ENCODE measurements around the gene CAMK4. TPM values are rescaled to one million over a fixed set of nuclear protein-coding genes. Genes with fewer than 3 reads are reported as not detected.

Gene CAMK4
- total RNA-seq, 4 donors from 2014 or later, result 0.26 to 33.9 (median 2.0) TPM

GRCh38 chr5:111225926-111226325 lies 1.7 kb downstream of the CAMK4 start:
- H3K4me3 ChIP-seq, result no peak overlapping the region
- H3K27me3 ChIP-seq, result no peaks in the 10 kb centered on the region
- no peaks in the 10 kb centered on the region for H3K4me1 ChIP-seq
- no peak for DNase-seq
- TF ChIP-seq, protein P1, sequence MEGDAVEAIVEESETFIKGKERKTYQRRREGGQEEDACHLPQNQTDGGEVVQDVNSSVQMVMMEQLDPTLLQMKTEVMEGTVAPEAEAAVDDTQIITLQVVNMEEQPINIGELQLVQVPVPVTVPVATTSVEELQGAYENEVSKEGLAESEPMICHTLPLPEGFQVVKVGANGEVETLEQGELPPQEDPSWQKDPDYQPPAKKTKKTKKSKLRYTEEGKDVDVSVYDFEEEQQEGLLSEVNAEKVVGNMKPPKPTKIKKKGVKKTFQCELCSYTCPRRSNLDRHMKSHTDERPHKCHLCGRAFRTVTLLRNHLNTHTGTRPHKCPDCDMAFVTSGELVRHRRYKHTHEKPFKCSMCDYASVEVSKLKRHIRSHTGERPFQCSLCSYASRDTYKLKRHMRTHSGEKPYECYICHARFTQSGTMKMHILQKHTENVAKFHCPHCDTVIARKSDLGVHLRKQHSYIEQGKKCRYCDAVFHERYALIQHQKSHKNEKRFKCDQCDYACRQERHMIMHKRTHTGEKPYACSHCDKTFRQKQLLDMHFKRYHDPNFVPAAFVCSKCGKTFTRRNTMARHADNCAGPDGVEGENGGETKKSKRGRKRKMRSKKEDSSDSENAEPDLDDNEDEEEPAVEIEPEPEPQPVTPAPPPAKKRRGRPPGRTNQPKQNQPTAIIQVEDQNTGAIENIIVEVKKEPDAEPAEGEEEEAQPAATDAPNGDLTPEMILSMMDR (IDR thresholded peaks at IDR 0.05), result no peak
- no peak for TF ChIP-seq POLR2A (IDR thresholded peaks at IDR 0.05)
- no peaks in the 10 kb centered on the region for H3K36me3 ChIP-seq
- no peak overlapping the region for H3K27ac ChIP-seq
- intact Hi-C loops (cut with DNase I; ENCODE audit: low total_unique reads), result no loop called here
- H3K9me3 ChIP-seq, result no peaks in the 10 kb centered on the region

DNA sequence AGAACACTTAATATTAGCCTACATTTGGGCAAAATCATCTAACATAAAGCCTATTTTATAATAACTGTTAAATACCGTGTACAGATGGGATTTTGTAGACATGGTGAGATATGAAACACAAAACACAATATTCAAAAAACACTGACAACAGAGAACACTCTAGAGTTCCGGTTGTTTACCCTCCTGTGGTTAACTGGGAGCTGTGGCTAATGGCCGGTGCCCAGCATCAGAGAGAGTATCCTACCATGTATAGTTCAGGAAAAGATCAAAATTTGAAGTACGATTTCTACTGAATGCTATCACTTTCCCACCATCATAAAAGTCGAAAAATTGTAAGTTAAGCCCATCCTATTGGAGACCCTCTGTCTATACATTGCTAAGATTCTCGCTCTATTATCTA lies 2.4 kb downstream of the CAMK4 start:
- Histone ChIP-seq H3K27me3 (no peaks in the 10 kb centered on the region), H3K36me3 (no peaks in the 10 kb centered on the region), H3K4me1 (no peaks in the 10 kb centered on the region), H3K27ac (no peak overlapping the region), H3K9me3 (no peaks in the 10 kb centered on the region), H3K4me3 (no peak overlapping the region)
- intact Hi-C loops (cut with DNase I; ENCODE audit: low total_unique reads), result no loop called here
- no peak for TF ChIP-seq POLR2A (IDR thresholded peaks at IDR 0.05)
- TF ChIP-seq, protein P1 (IDR thresholded peaks at IDR 0.05), result no peak
- no peak for DNase-seq

DNA sequence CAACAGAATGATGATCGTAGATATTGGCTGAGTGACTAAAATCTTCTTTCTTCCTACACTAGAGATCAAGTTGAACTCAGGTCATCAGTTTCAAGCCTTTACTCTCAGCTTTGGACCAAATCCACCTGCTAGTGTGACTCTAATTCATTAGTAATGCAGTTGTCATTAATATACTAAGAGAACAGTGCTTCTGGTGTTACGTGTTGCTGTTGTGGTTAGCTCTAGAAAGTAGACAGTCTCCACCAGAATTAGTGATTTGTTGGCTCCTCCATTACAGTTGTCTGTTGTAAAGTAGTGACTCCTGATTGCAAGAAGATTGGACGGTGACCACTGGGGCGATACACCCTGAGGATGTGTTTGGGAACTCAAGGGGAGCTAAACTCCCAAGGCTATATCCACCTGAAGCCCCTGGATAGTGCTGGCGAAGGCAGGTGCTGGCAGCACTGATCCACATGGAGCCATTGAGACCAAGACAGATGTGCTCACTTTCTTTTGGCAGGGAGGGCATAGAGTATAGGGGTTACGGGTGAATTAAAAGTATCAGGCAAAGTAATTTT lies 3.1 kb downstream of the CAMK4 start:
- no peak overlapping the region for H3K27ac ChIP-seq
- H3K36me3 ChIP-seq, result no peaks in the 10 kb centered on the region
- intact Hi-C loops (cut with DNase I; ENCODE audit: low total_unique reads), result no loop called here
- TF ChIP-seq, protein P1 (IDR thresholded peaks at IDR 0.05), result no peak
- no peak for TF ChIP-seq POLR2A (IDR thresholded peaks at IDR 0.05)
- H3K4me3 ChIP-seq, result no peak overlapping the region
- no peak for DNase-seq
- no peaks in the 10 kb centered on the region for H3K9me3 ChIP-seq
- H3K27me3 ChIP-seq, result no peaks in the 10 kb centered on the region
- H3K4me1 ChIP-seq, result no peaks in the 10 kb centered on the region

- H3K36me3 ChIP-seq, result no peaks in the 10 kb centered on the region
- H3K27me3 ChIP-seq, result no peaks in the 10 kb centered on the region
- no peak for DNase-seq
- H3K9me3 ChIP-seq, result no peaks in the 10 kb centered on the region
- no peak overlapping the region for H3K27ac ChIP-seq
- TF ChIP-seq, protein P1 (IDR thresholded peaks at IDR 0.05), result no peak
- no peak for TF ChIP-seq POLR2A (IDR thresholded peaks at IDR 0.05)
- H3K4me1 ChIP-seq, result no peaks in the 10 kb centered on the region
- intact Hi-C loops (cut with DNase I; ENCODE audit: low total_unique reads), result no loop called here
- H3K4me3 ChIP-seq, result no peak overlapping the region
Observed at GRCh38 chr5:111227801-111228200, 3.6 kb downstream of the CAMK4 start.

GRCh38 chr5:111228520-111229220 lies 4.5 kb downstream of the CAMK4 start:
- intact Hi-C loops (cut with DNase I; ENCODE audit: low total_unique reads), result no loop called here
- no peak overlapping the region for H3K27ac ChIP-seq
- TF ChIP-seq, protein P1 (IDR thresholded peaks at IDR 0.05), result no peak
- TF ChIP-seq POLR2A (IDR thresholded peaks at IDR 0.05), result no peak
- H3K4me3 ChIP-seq, result no peak overlapping the region
- no peak for DNase-seq
- no peaks in the 10 kb centered on the region for H3K27me3 ChIP-seq
- no peaks in the 10 kb centered on the region for H3K4me1 ChIP-seq
- no peaks in the 10 kb centered on the region for H3K36me3 ChIP-seq
- no peaks in the 10 kb centered on the region for H3K9me3 ChIP-seq

Measured in uterus (tissue), 4 donors.